ENCODE results near the gene CPNE6.

The CPNE6 gene

GRCh38 chr14:24051176-24051788 is 20.1 kb upstream of the CPNE6 start:
- FAIRE-seq: no peak
- TF ChIP-seq POLR2AphosphoS5 (IDR thresholded peaks at IDR 0.05; ENCODE audit: low read depth, low read length) (no peak), POLR2A (IDR thresholded peaks at IDR 0.05; ENCODE audit: low read depth, low read length) (0 out of 2 replicates have a peak, but pooled peaks have one; percentile 1)
- DNase-seq (ENCODE audit: insufficient read length): peak; percentile 26

DNA sequence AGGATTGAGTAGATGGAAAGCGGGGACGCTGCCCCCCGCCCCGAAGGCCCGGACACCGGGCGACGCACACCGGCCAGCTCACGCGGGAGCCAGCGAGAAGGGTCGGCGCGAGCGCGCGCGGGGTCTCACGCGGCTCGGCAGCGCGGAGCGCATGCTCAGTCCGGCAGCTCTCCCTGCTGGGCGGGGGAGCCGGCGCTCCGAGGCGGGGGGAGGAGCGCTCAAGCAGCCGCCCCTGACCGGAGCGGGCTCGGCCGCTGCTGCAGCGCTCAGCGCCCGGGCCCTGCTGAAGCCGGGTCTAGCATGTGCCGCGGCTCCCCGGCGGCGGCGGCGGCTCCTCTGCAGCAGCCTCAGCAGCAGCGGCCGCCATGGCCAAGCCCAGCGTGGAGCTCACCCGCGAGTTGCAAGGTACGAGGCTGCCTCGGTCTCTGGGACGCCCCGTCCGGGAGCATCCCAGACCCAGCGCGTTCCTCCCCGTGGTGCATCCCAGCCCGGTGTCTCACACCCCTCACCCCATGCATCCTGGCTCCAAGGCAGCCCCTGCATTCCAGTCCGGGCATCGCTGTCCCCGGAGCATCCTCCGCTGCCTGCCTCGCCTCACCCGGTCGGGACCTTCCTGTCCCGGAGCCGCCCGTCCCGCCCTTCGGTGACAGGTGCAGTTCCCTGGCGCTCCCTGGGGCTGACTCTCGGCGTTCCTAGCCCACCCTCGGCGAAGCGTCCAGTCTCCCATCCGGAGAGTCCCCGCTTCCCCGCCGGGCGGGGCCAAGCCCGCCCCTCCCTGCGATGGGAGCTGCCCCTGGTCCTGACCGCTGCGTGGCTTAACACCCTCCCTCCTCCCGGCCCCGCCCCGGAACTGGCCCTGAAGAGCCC is 19.3 kb upstream of the CPNE6 start, which contains the start of gene CARMIL3:
TSS of gene CARMIL3 (plus strand) at position 221 of the 867 bp plus-strand sequence. CDS start at position 366, 145 bp downstream.
- FAIRE-seq (peak; percentile 40), DNase-seq (ENCODE audit: insufficient read length) (peak; percentile 85)

DNA sequence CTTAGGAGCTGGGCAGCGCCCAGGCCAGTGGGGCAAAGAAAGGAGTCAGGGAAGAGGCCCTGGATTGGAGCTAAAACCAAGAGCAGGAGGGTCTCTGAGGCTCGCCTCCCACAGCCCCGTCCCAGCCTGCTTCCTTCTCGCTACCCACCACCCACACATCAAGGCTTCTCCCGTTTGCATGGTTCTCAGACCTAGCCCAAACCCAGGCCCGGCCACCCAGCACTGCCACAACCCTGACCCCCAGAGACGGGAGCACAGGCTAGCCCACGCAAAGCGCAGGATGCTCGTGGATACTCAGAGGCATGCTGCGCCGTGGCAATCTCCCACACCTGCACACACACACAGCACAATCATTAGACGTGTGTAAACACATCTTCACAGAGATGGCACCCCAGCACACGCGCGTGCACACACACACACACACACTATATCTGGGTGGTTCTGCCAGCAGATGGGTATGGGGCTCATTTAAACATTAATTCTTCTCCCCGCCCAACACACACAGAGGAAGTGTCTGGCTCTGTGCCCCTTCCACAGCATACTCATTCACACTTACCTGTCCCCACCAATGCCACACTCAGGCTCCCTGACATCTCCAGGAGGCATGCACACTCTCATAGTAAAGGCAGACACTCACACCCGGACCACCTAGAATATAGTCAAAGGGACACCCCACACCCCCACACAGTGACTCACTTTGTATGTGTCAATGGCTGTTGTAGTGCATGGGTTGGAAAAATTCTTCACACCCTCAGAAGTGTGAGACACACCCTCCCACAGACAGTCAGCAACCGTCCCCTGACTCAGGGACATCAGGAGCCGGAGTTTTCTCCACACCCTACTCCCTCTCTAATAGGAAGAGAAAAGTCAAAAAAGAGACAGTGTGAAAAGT is 18.5 kb upstream of the CPNE6 start:
- FAIRE-seq: no peak
- TF ChIP-seq POLR2AphosphoS5 (IDR thresholded peaks at IDR 0.05; ENCODE audit: low read depth, low read length) (no peak), TAF1 (IDR thresholded peaks at IDR 0.05; ENCODE audit: borderline replicate concordance, low read depth, low read length) (no peak), POLR2A (IDR thresholded peaks at IDR 0.05; ENCODE audit: low read depth, low read length) (no peak)
- DNase-seq (ENCODE audit: insufficient read length): peak; percentile 8

More for the DNA sequence above, 19.3 kb upstream of the CPNE6 start, which contains the start of gene CARMIL3:
- 0 out of 2 replicates have a peak, but pooled peaks have one; percentile 27 for TF ChIP-seq TAF1 (IDR thresholded peaks at IDR 0.05; ENCODE audit: borderline replicate concordance, low read depth, low read length)
- TF ChIP-seq POLR2AphosphoS5 (IDR thresholded peaks at IDR 0.05; ENCODE audit: low read depth, low read length): no peak
- TF ChIP-seq POLR2A (IDR thresholded peaks at IDR 0.05; ENCODE audit: low read depth, low read length): peak; percentile 55; the same call in 1 of the 2 replicates

DNA sequence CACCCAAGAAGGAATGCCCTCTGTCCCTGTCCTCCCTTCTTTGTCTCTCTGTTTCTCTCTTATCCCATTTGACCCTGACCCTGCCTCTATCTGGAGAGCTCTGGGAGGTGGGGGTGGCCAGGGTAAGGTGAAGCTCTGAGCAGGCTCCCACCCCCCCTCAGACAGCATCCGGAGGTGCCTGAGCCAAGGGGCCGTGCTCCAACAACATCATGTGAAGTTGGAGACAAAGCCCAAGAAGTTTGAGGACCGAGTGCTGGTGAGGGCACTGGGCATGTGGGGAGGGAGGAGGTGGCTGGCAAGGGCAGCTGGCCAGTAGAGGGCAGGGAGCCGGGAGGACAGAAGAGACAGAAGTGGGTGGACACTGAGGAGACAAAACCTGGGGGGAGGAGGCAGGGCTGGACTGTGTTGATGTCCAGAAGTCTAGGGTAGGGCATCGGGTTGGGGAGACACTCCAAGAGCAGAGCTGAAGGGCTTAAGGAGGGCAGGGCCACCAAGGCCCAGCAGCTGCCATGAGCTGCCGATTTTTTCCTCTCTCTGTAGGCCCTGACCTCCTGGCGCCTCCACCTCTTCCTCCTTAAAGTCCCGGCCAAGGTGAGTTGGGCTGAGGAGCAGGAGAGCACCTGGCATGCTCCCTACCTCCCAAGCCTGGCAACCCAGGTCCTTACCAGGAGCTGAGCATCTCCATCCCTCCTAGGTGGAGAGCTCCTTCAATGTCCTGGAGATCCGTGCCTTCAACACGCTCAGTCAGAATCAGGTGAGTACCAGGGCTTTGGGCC is 17.6 kb upstream of the CPNE6 start:
- DNase-seq (ENCODE audit: insufficient read length) (peak; percentile 10), FAIRE-seq (no peak)
- TF ChIP-seq TAF1 (IDR thresholded peaks at IDR 0.05; ENCODE audit: borderline replicate concordance, low read depth, low read length) (no peak), POLR2AphosphoS5 (IDR thresholded peaks at IDR 0.05; ENCODE audit: low read depth, low read length) (no peak), POLR2A (IDR thresholded peaks at IDR 0.05; ENCODE audit: low read depth, low read length) (no peak)

DNA sequence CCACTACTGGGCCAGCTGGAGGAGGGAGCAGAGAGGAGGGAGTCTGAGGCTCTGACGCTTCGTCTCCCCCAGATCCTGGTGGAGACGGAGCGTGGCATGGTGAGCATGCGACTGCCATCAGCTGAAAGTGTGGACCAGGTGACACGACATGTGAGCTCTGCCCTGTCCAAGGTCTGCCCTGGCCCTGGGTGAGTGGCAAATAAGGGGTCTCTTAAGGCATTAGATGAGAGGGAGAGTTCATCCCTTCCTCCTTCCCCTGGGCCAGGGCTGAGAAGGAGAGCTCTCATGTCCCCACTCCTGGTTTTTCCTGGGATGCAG is 17.1 kb upstream of the CPNE6 start:
- FAIRE-seq (no peak), DNase-seq (ENCODE audit: insufficient read length) (no peak)
- TF ChIP-seq POLR2A (IDR thresholded peaks at IDR 0.05; ENCODE audit: low read depth, low read length) (no peak), TAF1 (IDR thresholded peaks at IDR 0.05; ENCODE audit: borderline replicate concordance, low read depth, low read length) (no peak), POLR2AphosphoS5 (IDR thresholded peaks at IDR 0.05; ENCODE audit: low read depth, low read length) (no peak)

DNA sequence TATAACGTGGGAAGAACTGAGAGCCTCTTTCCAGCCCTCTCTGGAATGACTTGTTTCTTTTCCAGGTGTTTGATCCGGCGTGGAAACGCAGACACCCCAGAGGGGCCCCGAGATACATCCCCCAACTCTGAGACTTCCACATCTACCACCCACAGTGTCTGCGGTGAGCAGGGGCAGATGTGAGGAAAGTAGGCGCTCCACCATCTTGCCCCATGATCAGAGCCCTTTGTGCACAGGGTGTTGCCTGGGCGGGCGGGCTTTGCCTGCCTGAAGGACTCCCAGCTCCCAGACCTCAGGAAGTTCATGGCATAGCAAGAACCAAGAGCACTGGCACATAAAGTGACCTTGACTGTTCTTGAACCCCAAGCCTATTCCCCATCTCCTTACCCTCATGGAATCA is 16.7 kb upstream of the CPNE6 start:
- TF ChIP-seq TAF1 (IDR thresholded peaks at IDR 0.05; ENCODE audit: borderline replicate concordance, low read depth, low read length) (no peak), POLR2AphosphoS5 (IDR thresholded peaks at IDR 0.05; ENCODE audit: low read depth, low read length) (no peak), POLR2A (IDR thresholded peaks at IDR 0.05; ENCODE audit: low read depth, low read length) (no peak)
- DNase-seq (ENCODE audit: insufficient read length) (no peak), FAIRE-seq (no peak)

- DNase-seq (ENCODE audit: insufficient read length) (peak; percentile 7), FAIRE-seq (no peak)
Measured at GRCh38 chr14:24055971-24056799, 15.2 kb upstream of the CPNE6 start.

DNA sequence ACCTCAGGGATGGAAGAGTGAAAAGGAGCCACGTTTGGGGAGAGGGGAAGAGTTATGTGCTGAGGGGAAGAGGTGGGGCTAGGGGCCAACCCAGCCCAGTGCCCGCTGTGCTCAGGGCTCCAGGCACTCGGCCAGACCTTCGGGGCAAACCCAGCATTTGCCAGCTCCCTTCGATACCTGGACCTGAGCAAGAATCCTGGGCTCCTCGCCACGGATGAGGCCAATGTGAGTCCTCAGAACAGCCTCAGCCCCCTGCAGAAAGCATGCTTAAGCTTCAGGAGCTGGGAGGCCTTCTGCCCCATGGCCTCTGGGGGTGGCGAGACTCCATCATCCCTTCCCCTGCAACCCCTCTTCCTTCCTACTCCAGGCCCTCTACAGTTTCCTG is 14.6 kb upstream of the CPNE6 start:
- FAIRE-seq (no peak), DNase-seq (ENCODE audit: insufficient read length) (peak; percentile 14)
- TF ChIP-seq POLR2A (IDR thresholded peaks at IDR 0.05; ENCODE audit: low read depth, low read length) (no peak), POLR2AphosphoS5 (IDR thresholded peaks at IDR 0.05; ENCODE audit: low read depth, low read length) (no peak), TAF1 (IDR thresholded peaks at IDR 0.05; ENCODE audit: borderline replicate concordance, low read depth, low read length) (no peak)

More at GRCh38 chr14:24055971-24056799, 15.2 kb upstream of the CPNE6 start:
- TF ChIP-seq POLR2AphosphoS5 (IDR thresholded peaks at IDR 0.05; ENCODE audit: low read depth, low read length) (no peak), TAF1 (IDR thresholded peaks at IDR 0.05; ENCODE audit: borderline replicate concordance, low read depth, low read length) (no peak), POLR2A (IDR thresholded peaks at IDR 0.05; ENCODE audit: low read depth, low read length) (no peak)

- FAIRE-seq: no peak
- no peak for DNase-seq (ENCODE audit: insufficient read length)
- TF ChIP-seq POLR2AphosphoS5 (IDR thresholded peaks at IDR 0.05; ENCODE audit: low read depth, low read length) (no peak), POLR2A (IDR thresholded peaks at IDR 0.05; ENCODE audit: low read depth, low read length) (no peak), TAF1 (IDR thresholded peaks at IDR 0.05; ENCODE audit: borderline replicate concordance, low read depth, low read length) (no peak)
Measured at GRCh38 chr14:24057271-24057670, 14.1 kb upstream of the CPNE6 start.

DNA sequence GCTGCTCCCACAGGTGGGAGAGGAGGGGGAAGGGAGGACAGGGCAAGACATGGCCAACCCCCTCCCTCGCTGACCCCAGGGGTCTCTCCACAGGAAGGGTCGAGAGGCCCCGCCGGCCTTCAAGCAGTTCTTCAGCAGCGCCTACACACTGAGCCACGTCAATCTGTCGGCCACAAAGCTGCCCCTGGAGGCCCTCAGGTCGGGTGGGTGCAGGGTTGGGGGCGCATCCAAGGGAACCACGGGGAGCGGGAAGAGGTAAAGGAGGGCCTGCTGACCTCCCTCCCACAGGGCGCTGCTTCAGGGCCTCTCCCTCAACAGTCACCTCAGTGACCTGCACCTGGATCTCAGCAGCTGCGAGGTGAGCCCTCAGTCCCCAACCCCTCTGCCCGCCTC is 13.5 kb upstream of the CPNE6 start:
- DNase-seq (ENCODE audit: insufficient read length) (peak; percentile 13), FAIRE-seq (no peak)
- TF ChIP-seq POLR2AphosphoS5 (IDR thresholded peaks at IDR 0.05; ENCODE audit: low read depth, low read length): no peak
- TF ChIP-seq TAF1 (IDR thresholded peaks at IDR 0.05; ENCODE audit: borderline replicate concordance, low read depth, low read length): no peak
- TF ChIP-seq POLR2A (IDR thresholded peaks at IDR 0.05; ENCODE audit: low read depth, low read length): no peak

Measured in GM12892 (cell line).